RWPE1 (cell line): ENCODE results near the gene YPEL4.

Experiments
- CTCF ChIA-PET: fragments of 350-600 bp; sonication (Branson Sonifier 250); formaldehyde crosslinking; extraction: SDS; loops from one replicate; lab custom pipeline; 2021; lab: Yijun Ruan, JAX
- POLR2A ChIA-PET: fragments of 400-600 bp; formaldehyde crosslinking; extraction: SDS; loops from one replicate; lab custom pipeline; 2020; ENCODE audit warnings: antibody characterized with exemption; ENCODE audit not compliant: low non-redundant PET; lab: Yijun Ruan, JAX
- DNase-seq: peaks from one replicate; pipeline ENCODE4 v3.0.0; 2012; ENCODE audit warnings: low spot score
- H3K27ac ChIP-seq: fragments of 450-650 bp; 2 replicates; pipeline ENCODE4 v1.5.1; 2017
- TF ChIP-seq, protein P1 (sequence below): fragments of 450-650 bp; conservative IDR thresholded peaks from 2 replicates; pipeline ENCODE4 v1.5.1; 2017; ENCODE audit warnings: low read depth, mild to moderate bottlenecking

The YPEL4 gene

DNA sequence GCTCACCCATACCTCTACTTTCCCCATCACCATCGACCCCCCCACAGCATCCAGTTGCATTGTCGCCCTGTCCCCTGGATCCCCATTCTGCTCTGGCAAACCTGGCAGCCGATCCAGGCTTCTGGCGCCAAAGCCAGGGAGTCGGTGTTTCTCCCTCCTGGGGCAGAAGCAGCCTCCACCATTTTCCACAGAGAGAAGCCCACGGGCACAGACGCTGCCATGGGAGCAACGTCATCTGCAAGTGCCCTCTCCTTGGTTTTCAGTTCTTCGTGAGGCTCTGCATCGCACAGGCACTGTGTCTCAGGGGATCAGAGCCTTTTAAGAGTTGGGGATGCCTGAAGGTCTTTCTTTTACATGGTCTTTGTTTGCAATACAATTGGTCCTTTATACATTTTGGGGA, 2.3 kb downstream of the YPEL4 start:
- TF ChIP-seq, protein P1, sequence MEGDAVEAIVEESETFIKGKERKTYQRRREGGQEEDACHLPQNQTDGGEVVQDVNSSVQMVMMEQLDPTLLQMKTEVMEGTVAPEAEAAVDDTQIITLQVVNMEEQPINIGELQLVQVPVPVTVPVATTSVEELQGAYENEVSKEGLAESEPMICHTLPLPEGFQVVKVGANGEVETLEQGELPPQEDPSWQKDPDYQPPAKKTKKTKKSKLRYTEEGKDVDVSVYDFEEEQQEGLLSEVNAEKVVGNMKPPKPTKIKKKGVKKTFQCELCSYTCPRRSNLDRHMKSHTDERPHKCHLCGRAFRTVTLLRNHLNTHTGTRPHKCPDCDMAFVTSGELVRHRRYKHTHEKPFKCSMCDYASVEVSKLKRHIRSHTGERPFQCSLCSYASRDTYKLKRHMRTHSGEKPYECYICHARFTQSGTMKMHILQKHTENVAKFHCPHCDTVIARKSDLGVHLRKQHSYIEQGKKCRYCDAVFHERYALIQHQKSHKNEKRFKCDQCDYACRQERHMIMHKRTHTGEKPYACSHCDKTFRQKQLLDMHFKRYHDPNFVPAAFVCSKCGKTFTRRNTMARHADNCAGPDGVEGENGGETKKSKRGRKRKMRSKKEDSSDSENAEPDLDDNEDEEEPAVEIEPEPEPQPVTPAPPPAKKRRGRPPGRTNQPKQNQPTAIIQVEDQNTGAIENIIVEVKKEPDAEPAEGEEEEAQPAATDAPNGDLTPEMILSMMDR, result no peak
- no peak overlapping the region for H3K27ac ChIP-seq
- DNase-seq, result no peak
- POLR2A ChIA-PET, result no interaction called here
- CTCF ChIA-PET, result interaction anchor here (0.5 to 1.5 kb wide), 4 partner anchors 18 to 188 kb away, joined by 3 to 6 read pairs (median 4); partner anchors contain the start of gene UBE2L6

DNA sequence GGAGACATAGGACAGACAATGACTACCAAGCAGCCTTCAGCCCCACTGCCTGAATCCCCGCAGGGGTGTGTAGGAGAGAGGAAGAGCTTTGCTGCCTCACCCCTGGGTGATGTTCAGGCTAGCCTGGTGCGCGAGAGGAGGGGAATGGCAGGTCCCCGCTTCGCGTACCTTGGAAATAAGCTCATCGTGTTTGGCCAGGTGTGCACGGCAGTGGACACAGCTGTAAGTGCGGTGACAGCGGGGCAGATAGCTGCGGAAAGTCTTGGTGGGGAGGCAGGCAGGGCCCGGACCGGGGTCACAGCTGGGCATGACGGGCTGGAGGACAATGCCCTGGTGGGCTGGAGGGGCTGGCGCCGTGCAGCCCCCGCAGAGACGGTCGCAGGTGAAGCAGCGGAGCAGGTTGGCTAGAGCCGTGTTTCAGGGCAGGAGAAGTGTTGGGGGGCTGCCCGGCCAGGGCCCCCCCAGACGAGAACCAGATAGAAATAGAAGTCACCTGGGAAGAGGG, 2.9 kb downstream of the YPEL4 start:
- ChIA-PET CTCF (interaction anchor here (0.5 to 1.1 kb wide), 4 partner anchors 19 to 189 kb away, joined by 3 to 4 read pairs (median 4); partner anchors contain the start of gene UBE2L6), POLR2A (no interaction called here)
- TF ChIP-seq, protein P1, result no peak
- DNase-seq, result no peak
- H3K27ac ChIP-seq, result no peak overlapping the region

DNA sequence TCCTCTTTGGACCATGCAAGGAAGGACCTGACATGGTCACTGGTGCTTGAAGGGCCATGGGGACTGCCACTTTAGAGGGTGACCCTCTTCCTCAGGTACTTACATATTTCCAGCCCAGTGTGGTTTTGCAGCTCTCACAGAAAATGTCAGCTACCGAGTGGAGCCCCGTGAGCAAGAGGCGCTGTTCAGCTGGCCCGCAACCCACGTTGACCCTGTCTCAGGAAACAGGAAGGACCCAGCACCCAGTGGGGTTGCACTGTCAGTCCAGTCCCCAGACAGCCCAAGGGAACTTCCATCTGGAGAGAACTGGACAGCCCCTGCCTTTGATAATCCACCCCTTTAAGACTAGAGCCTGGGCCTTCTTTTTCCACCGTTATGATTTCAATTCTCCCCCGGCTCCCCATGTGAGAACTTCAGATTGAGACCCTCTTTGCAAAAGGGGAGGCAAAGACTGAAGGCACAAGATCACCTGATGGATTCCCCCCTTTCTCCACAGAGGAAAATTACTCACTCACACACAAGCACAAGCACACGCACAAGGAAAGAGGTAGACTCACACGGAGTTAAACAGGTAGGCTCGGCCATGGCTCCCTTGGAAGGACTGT, 3.4 kb downstream of the YPEL4 start:
- ChIA-PET POLR2A (no interaction called here), CTCF (interaction anchor here (0.6 to 1.1 kb wide), 4 partner anchors 77 to 188 kb away, joined by 3 to 4 read pairs (median 4); partner anchors contain the start of gene UBE2L6)
- TF ChIP-seq, protein P1, result no peak
- no peak overlapping the region for H3K27ac ChIP-seq
- no peak for DNase-seq

- TF ChIP-seq, protein P1, result no peak
- CTCF ChIA-PET, result interaction anchor here (0.6 to 5.5 kb wide), 5 partner anchors 71 to 188 kb away, joined by 3 to 72 read pairs (median 5); partner anchors contain the start of gene UBE2L6
- no peak for DNase-seq
- no peak overlapping the region for H3K27ac ChIP-seq
- POLR2A ChIA-PET, result no interaction called here
Observed at GRCh38 chr11:57645689-57646085, 4.0 kb downstream of the YPEL4 start.

DNA sequence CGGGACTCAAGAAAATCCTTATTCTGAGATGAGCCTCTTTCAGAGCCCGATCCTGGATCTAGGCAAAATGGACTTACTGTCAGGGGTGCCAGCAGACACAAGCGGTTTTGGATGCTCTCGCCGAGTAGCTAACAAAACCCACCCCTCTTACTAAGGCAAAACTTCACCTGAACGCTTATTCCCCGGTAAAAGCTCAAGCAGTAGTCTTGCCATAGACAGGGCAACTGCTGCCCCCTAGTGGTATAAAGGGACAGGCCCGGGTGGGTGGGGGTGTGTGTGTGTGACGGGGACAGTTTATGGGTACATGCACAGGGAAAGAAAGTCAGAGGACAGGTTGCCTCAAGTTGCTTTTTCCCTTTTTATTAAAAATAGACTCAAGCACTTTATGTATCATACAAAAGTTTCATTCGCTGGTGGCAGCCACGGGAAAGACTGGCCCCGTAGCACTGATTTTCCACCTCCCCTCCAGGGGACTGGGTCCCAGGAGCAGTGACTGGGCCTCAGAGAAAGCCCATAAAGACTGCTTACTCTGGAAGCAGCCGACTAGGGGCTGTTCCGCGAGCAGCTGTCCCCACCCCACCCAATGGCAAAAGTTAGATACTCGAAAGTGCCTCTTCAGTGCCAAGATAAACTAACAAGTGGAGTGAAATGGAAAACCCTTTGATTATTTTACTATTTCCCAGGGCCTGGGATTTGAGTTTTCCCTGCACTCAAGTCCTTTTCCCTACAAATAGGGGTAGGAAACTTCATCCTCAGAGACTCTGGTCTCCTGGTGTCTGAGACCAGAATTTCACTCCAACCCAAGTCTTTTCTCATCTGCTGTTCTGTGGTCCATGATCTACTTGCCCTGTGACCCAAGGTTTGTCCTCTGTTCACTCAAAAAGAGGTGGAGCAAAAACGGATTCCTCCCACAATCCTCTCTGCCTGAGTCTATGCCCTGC, 4.7 kb downstream of the YPEL4 start:
- H3K27ac ChIP-seq, result peak overlapping the region; percentile 39
- ChIA-PET CTCF (interaction anchor here (0.5 to 5.5 kb wide), 23 partner anchors 9 to 483 kb away, joined by 3 to 72 read pairs (median 4); partner anchors contain the start of genes CLP1 and UBE2L6), POLR2A (interaction anchor here (0.6 kb wide), 1 partner anchor 111 kb away, joined by 3 read pairs; no protein-coding TSS in a partner anchor)
- DNase-seq, result peak; percentile 75
- TF ChIP-seq, protein P1, result peak; percentile 86

GRCh38 chr11:57643802-57644201, 5.9 kb downstream of the YPEL4 start:
- POLR2A ChIA-PET, result no interaction called here
- CTCF ChIA-PET, result interaction anchor here (0.6 to 5.5 kb wide), 12 partner anchors 12 to 298 kb away, joined by 3 to 72 read pairs (median 6); partner anchors contain the start of genes CLP1 and UBE2L6
- DNase-seq, result no peak
- H3K27ac ChIP-seq, result no peak overlapping the region
- TF ChIP-seq, protein P1, result no peak
